Measurements from ENCODE around the gene LRRTM4.

DNA sequence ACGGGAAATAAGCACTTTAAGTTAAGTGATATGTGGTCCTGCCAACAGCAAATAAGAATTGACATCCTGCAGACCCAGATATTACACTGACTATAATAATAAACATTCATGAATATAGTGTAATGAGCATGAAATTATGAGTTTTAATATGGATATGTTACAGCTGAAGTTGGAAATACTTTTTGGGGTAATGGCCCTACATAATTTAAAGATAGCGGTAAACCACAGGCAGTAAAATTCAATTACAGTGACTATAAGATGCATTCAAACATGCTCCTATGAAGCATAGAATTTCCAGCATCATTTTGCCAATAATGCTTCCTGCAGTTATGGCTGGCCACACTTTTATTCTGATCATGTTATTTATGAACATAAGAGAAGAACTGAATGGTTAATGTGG lies 49.4 kb upstream of the LRRTM4 start:
- TF ChIP-seq, protein P1, sequence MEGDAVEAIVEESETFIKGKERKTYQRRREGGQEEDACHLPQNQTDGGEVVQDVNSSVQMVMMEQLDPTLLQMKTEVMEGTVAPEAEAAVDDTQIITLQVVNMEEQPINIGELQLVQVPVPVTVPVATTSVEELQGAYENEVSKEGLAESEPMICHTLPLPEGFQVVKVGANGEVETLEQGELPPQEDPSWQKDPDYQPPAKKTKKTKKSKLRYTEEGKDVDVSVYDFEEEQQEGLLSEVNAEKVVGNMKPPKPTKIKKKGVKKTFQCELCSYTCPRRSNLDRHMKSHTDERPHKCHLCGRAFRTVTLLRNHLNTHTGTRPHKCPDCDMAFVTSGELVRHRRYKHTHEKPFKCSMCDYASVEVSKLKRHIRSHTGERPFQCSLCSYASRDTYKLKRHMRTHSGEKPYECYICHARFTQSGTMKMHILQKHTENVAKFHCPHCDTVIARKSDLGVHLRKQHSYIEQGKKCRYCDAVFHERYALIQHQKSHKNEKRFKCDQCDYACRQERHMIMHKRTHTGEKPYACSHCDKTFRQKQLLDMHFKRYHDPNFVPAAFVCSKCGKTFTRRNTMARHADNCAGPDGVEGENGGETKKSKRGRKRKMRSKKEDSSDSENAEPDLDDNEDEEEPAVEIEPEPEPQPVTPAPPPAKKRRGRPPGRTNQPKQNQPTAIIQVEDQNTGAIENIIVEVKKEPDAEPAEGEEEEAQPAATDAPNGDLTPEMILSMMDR (IDR thresholded peaks at IDR 0.05), result no peak
- TF ChIP-seq POLR2A (IDR thresholded peaks at IDR 0.05), result no peak

Data from thyroid gland (tissue), 4 donors.